Activated CD4-positive, alpha-beta T cell treated with anti-CD3 and anti-CD28 coated beads, Interleukin-2, amount 50 U/mL, for 16 hours (primary cell): ENCODE data around the gene RMC1.
"Not testable (repeated sequence)": the region's sequence is repeated elsewhere in the genome, so short reads cannot be mapped to it uniquely, and the experiment has no call there.

Experiments used
- DNase-seq: peaks from one replicate; pipeline ENCODE4 v3.0.0-alpha.2; 2020

The RMC1 gene

GRCh38 chr18:23567671-23568070, 64.4 kb downstream of the RMC1 start:
- DNase-seq: no peak

GRCh38 chr18:23568281-23569138, 65.2 kb downstream of the RMC1 start:
- no peak for DNase-seq

- no peak for DNase-seq
Observed at GRCh38 chr18:23569299-23570063, 66.2 kb downstream of the RMC1 start.

GRCh38 chr18:23570912-23571504, 67.7 kb downstream of the RMC1 start:
- no peak for DNase-seq

DNA sequence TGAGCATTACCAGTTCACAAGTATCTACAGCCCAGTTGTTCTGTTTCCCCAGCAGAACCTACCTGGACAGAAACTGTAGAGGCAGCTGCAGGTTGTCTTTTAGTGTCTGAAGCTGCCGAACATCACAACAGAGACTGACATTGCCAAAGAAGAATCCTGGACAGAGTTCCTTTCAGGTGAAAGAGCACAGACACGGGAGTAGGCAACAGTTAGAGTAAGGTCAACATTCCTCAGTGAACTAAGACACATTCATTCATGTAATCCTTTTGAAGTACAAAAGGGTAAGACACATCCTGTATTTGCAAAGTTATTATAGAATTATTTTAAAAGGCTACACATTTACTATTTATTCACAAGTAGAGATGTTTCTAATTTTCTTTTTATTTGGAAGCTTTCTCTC, 68.7 kb downstream of the RMC1 start:
- DNase-seq: no peak

GRCh38 chr18:23572570-23572969, 69.3 kb downstream of the RMC1 start:
- DNase-seq: no peak

- DNase-seq: no peak
Observed at GRCh38 chr18:23573020-23573419, 69.7 kb downstream of the RMC1 start.

DNA sequence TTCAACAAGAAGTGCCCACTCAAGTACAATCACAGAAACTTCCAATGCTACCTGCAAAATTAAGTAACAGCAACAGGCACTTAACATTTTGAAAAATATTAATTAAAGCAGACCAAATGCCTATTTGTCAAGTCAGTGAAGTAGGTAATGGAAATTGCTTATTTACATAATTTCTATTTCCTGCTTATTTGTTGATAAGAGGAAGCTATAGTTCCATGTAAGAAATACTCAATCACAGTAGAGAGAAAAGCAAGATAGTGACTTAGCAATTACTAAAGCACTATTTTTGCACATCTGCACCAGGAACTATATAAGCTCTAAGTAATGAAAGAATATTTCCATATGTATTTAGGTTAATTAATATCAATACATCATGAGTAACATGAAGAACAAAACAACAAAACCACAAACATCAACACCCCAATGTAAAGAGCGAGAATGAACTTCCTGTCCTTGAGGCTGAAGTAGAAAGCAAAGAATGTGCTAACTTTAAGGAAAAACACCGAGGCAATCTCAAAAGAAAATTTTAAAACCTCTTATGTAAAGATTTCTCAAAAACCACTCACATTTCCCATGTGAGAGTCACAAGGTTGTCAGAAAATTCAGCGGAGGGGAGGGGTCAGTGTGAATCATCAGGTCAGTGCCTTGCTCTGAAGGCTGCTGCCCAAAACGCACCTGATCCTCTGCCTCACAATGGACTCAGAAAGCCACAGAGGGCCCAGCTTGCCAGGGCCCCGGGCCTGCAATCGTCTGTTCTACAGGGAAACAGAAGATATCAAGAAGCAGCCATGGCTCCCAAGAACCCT, 70.5 kb downstream of the RMC1 start:
- peak; percentile 57 for DNase-seq

DNA sequence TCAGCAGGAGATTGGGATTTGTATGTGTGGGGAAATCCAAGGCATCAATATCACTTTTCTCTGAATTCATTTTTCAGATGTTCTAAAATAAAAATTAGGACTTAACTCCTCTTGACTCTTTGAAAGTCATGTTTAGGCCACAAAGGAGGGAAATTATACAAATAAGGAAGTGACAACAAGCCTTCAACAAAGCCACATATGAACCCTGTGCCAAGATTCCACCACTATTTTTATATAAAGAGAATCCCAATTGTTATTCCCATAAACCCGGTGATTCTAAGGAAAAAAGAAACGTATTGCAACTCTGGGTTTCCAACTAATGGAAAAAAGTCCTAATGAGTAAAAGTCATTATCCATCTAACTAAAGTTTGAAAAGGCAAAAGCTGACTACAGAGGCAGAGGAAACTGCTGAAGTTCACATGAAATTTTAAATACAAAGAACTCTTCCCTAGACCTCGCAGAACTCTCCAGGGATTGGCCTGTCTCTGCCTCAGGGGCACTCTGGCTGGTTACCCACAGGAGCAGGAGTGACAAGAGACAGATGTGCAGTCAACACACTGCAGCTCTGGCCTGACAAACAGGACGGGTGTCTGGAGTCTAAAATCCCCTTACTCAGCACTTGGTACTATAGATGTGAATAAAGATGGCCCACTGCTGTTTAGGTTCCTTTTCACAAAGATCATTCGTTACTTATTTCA, 71.4 kb downstream of the RMC1 start:
- DNase-seq: no peak

- DNase-seq: no peak
Observed at GRCh38 chr18:23575309-23575651, 72.0 kb downstream of the RMC1 start.

- DNase-seq: not testable (repeated sequence)
Observed at GRCh38 chr18:23577521-23577920, 74.2 kb downstream of the RMC1 start.

GRCh38 chr18:23578067-23578701, 74.9 kb downstream of the RMC1 start:
- DNase-seq: no peak

DNA sequence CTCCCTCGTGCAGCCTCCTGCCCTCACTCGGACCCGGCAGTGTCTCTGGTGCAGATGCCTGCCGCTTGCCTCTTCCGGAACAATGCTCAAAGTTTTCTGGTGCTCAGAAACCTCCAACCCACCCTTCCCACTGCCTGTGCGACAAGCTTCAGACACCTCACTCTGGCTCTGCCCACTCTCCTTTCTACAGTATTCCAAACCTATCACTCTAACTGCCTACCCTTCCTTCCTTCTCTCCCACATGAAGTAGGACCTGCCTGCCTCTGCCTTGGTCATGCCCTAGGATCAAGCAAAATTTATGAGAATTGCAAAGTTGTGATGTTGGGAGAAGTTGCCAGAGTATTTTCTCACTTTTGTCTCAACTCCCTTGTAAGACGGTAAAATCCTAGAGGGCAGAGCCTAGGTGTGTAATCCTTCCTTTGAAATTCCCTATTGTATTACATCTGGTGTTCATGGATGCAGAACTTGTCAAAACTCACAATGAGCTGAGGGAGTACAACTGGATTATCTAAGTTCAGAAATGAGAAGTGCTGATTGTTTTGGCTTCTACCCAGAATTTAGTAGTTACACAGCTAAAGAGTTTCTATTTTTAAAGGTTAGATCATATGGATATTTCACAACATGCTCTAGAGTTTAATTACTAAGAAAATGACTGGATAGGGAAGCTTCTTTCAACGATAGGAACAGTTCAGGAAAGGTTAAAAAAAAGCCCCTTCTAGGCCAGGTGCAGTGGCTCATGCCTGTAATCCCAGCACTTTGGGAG, 75.8 kb downstream of the RMC1 start:
- DNase-seq: no peak

- DNase-seq: no peak
Observed at GRCh38 chr18:23580677-23581367, 77.5 kb downstream of the RMC1 start.
